COR-L47 (cell line): Measurements from ENCODE around the gene LRRC8D.
"Not testable (repeated sequence)": the region's sequence is repeated elsewhere in the genome, so short reads cannot be mapped to it uniquely, and the experiment has no call there.

Source experiments
- DNase-seq: peaks from one replicate; lab custom pipeline; 2025; lab: John Stamatoyannopoulos, UW

Gene LRRC8D

GRCh38 chr1:89962024-89962741, 141.4 kb downstream of the LRRC8D start:
- DNase-seq = no peak

- no peak for DNase-seq
Measured at GRCh38 chr1:89962742-89963075, 141.9 kb downstream of the LRRC8D start.

GRCh38 chr1:89965193-89965768, 144.4 kb downstream of the LRRC8D start:
- peak; percentile 89 for DNase-seq

- no peak for DNase-seq
Measured at GRCh38 chr1:89966656-89967055, 145.8 kb downstream of the LRRC8D start.

GRCh38 chr1:89971600-89971999, 150.8 kb downstream of the LRRC8D start:
- DNase-seq = no peak

GRCh38 chr1:89972024-89972423, 151.2 kb downstream of the LRRC8D start:
- no peak for DNase-seq

- DNase-seq = no peak
Measured at GRCh38 chr1:89973471-89974127, 152.8 kb downstream of the LRRC8D start.

GRCh38 chr1:89974256-89974655, 153.4 kb downstream of the LRRC8D start:
- DNase-seq = no peak

GRCh38 chr1:89974696-89975470, 154.1 kb downstream of the LRRC8D start:
- DNase-seq = no peak

- no peak for DNase-seq
Measured at GRCh38 chr1:89975540-89976125, 154.8 kb downstream of the LRRC8D start.

GRCh38 chr1:89978755-89979154, 157.9 kb downstream of the LRRC8D start:
- no peak for DNase-seq

GRCh38 chr1:89980605-89981004, 159.8 kb downstream of the LRRC8D start:
- DNase-seq = no peak

- DNase-seq = not testable (repeated sequence)
Measured at GRCh38 chr1:89982846-89983245, 162.0 kb downstream of the LRRC8D start.

- not testable (repeated sequence) for DNase-seq
Measured at GRCh38 chr1:89984564-89985116, 163.8 kb downstream of the LRRC8D start.

GRCh38 chr1:89986020-89986419, 165.2 kb downstream of the LRRC8D start:
- peak; percentile 91 for DNase-seq
